ENCODE data around the gene FAM234B.

The FAM234B gene

DNA sequence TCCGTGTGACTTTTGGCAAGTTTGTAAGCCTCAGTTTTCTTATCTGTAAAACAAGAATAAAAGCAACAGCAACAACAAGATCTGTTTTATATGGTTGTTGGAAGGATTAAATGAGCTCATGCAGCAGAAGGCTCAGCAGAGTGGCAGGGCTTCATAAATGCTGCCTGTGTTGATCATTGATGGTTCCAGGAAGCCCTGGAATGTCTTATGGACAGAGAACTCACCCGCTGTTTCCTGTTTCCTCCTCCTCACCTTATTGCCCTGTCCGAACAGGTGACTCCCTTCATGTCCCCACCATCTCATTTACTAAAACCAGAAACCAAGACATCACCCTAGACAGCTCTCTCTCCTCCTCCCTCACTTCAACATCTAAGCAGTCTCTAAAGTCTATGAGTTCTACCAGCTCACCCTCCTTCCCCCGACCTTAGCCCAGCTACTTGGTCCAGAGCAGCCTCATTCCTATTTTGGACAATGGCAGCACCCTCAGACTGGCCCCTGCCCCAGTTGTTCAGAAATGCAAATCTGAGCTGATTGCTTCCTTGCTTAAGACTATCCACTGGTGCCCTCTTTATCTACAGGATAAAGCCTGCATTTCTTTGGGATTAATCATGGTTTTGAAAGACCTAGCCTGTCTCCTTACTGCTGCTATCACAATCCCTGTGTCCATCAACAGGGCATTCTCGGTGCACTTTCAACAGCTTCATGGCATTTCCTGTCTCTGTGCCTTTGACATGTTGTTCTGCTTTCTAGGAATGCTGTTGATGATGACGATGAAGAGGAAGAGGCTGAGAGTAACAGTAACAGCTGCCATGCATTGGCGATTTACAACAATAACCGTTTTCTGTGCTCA lies 80.7 kb downstream of the FAM234B start:
- no peak for DNase-seq

DNA sequence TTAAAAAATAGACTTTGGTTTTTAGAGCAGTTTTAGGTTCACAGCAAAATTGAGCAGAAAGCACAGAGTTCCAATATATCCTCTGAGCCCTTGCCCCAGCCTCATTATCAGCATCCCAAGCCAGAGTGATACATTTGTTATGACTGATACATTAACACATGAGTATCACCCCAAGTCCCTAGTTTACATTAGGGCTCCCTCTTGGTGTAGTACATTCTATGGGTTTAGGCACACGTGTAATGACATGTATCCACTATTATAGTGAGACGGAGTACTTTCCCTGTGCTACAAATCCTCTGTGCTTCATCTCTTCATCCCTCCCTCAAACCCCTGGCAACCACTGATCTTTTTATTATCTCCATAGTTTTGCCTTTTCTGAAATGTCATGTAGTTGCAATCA lies 81.8 kb downstream of the FAM234B start:
- DNase-seq = no peak

DNA sequence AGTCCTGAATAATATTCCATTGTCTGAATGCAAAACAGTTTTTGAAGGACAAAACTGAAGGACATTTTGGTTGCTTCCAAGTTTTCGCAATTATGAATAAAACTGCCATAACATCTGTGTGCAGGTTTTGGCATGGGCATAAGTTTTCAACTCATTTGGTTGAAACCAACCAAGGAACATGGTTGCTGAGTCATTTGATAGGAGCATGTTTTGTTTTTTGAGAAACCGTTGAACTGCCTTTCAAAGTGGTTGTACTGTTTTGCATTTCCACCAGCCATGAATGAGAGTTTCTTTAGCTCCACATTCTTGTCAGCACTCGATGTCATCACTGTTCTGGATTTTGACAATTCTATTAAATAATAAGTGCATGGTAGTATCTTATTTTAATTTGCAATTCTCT lies 82.3 kb downstream of the FAM234B start:
- no peak for DNase-seq

DNA sequence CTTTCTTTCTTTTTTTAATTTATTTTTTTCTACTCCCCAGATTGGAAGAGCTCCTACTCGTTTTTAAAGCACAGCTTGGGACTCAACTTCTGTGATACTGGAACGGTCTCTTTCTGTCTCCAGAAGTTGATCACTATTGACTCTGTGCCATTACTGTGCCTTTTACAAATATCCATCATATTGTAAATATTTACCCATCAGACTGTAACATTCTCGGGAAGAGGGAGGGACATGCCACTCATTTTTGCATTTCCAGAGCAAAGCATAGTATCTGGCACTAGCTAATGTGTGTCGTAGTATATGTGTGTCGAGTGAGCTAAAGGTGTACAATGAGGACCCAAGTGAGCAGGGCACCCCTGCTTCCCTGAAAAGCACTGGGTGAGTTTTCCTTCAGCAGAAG lies 83.3 kb downstream of the FAM234B start:
- DNase-seq = no peak

DNA sequence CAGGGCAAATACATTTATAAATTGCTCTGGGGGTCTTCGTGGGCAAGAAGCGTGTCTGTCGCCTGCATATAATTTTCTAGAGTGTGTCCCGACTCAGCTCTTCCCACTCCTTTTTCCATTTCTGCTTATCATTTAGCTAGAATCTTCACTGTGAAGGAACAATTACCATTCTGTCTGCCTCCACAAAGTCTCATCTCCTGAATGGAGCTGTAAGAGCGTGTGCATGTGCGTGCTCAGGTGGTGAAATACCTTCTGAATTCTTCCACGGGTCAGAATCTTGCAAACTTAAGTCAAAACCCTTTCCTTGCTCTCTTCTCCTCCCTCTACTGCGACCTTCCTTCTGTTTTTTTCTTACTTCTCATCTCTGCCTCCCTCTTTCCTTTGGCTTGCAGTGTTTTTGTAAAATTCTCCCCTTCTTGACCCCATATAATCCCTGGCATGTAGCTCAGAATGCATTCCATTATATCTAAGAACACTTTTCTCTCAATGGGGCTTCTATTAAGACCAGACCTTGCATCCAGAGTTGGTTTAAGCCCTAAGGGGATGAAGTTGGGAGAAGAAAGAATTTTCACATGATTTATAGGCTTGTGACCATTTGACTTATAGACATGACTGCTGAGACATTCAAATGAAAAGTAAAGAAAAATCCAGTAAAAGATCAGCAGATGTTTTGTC lies 84.2 kb downstream of the FAM234B start:
- no peak for DNase-seq

DNA sequence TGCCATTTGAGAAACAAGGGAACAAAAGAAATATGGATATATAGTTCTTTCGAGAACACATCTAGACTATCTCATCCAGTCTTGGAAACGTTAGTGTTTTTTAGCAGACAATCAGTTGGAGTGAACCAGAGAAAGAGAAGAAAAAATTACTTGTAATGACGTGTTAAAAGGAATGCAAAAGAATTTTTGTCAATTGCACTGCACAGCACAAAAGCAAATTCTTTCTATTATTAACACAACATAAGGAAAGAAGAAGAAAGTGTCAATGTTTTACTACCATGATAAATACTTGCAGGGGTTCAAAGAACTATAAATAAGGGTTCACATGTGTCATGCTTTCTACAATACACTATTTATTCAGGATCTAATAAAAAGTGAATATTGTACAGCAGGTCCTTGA lies 86.8 kb downstream of the FAM234B start:
- no peak for DNase-seq
